HG02943 (cell line): ENCODE results near the gene MT1E.
"Not testable (repeated sequence)": the region's sequence is repeated elsewhere in the genome, so short reads cannot be mapped to it uniquely, and the experiment has no call there.

Experiments
- ATAC-seq: cut with Tn5 transposase; IDR thresholded peaks from one replicate; pipeline ENCODE4 v1.9.1; 2021; ENCODE audit warnings: mild to moderate bottlenecking, low read depth, moderate library complexity; ENCODE audit not compliant: unreplicated experiment

MT1E gene

DNA sequence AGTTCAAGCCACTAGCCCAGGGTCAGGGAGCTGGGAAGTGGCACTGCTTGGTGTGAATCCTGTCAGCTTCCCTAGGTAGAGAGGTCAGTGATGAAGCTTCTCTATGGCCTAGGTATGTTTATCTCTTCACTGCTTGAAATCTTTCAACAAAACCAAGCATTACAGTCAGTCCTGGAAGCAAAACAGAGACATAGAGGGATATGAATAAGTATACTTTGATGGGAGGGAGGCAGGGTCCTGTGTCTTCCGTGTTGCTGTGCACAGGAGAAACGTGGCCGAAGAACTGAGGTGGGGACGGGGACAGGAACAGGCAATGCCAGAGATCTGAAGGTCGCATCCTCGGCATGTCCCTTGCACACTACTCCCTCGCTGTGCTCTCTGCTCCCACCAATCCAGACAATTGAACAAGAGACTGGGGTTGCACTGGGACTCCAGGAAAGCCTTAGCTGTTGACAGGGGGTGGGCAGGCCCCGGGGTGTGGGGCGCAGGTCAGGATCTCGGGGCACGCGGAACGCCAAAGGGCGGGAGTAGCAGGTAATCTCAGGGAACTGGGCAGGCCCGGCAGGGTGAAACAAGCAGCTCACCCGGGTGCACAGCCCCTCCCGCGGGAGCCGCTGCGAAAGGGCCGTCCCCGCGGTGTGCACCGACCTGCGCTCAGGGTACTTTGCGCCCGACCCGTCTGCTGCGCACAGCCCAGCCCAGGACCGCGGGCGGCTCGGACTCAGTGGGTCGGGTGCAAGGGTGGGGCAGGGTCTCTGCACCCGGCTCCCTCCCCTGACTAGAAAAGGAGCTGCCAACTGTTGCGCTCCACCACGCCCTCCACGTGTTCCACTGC is 43.6 kb downstream of the MT1E start, which contains the start of gene MT1H:
Gene MT1H, plus strand, starts transcription at position 810 of the 835 bp plus-strand sequence. CDS start 71 bp downstream, outside the sequence.
- no peak for ATAC-seq

DNA sequence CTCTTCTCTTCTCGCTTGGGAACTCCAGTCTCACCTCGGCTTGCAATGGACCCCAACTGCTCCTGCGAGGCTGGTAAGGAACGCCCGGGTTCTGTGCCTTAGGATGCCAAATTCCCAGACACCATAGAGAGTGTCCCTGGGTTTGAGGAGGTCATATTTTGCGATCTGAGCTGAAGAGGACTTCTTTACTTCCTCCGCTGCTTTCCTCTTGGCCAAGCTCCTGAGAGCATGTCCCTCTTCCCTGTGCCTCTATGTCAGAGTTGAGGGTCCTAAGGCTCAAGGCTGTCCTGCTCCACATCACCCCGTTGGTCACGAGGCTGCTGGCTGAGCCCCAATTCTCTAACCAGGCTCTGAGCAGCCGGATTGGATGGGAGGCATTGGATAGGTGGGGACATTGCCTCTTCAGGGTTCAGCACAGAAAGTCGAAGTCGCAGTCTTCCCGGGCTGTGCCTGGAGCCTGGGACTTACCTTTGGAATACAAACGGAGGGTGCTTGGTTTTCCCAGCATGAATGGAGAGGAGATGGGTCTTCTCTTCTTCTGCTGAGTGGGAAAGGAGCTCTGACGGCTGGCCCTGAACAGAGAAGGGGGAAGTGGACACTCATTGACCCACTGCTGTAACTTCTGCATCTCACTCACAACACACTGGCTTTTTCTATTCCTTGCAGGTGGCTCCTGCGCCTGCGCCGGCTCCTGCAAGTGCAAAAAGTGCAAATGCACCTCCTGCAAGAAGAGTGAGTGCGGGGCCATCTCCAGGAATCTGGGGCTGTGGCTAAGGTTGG is 44.4 kb downstream of the MT1E start:
- ATAC-seq: no peak

DNA sequence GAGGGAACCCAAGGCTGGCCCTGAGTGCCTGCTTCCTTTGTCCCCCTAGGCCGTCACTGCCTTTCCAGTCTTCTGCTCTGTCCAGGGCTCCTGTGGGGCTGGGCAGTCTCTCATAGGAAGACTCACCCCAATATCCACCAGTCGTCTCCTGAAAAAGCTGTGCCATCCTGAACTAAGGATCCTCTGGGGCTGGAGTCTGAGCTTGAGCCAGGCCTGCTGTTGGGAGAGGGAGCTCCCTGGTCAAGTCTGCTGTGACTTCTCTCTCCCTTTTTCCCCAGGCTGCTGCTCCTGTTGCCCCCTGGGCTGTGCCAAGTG is 45.0 kb downstream of the MT1E start:
- no peak for ATAC-seq

DNA sequence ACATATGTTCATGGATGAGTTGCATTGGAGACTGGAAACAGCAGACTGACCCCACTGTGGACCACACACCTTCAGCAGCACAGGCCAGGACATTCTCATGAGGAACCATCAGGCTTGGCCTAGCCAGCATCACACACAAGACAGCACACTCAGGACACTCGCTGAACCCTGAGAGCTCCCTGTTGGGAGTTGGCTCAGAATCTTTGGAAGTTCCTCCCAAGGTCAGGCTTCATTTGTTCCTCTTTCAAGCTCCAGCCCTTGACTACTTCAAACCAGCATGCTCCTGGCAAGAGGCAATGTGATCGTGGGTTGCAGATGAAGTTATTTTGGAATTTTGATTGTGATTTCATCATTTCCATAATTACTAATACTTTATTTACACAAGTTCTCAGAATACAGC is 46.1 kb downstream of the MT1E start:
- ATAC-seq: not testable (repeated sequence)

DNA sequence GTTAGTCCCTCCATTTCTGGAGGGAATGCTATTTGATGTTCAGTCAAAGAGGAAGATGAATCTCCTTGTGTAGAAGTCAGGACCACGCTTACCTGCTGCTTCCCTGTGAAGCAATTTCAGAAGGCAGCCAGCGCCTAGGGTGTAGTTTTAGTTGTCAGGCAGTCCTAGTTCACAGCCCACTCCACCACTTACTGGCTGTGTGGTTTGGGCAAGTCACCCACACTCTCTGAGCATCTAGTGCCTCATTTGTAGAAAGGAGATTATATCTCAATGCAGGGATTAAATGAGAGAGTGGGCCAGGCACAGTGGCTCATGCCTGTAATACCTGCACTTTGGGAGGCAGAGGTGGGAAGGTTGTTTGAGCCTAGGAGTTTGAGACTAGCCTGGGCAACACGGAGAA is 46.6 kb downstream of the MT1E start:
- ATAC-seq: not testable (repeated sequence)

DNA sequence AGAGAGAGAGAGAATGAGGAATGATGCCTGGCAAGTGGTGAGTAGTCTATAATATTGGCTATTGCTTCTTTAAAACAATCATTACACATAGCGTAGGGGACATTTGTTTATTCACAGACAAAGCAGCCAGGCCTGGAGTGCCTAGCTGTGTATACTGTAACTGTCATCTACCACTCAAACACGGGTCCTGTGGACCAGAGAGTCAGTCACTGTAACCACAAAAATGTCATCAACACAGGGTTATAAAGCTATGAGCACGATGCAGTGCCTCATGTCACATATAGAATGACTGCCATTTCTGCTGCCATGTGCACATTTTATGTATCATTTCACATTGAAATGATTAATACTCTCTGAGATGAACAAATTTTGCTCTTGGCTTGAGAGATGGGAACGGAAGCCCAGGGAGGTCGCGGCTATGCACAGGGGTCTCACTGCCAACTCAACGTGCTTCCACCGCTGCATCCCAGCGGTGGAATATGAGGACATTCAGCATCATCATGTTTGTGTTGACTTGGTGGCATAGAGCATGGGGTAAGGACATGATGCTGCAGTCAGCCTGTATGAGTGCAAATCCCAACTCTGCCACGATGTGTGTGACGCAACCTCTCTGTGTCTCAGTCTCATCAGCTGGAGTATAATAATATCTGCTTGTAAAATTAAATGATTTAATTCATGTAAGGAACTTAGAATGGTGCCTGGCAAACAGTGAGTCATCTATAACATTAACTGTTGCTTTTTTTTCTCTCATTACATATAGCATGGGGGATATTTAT is 47.4 kb downstream of the MT1E start:
- no peak for ATAC-seq

DNA sequence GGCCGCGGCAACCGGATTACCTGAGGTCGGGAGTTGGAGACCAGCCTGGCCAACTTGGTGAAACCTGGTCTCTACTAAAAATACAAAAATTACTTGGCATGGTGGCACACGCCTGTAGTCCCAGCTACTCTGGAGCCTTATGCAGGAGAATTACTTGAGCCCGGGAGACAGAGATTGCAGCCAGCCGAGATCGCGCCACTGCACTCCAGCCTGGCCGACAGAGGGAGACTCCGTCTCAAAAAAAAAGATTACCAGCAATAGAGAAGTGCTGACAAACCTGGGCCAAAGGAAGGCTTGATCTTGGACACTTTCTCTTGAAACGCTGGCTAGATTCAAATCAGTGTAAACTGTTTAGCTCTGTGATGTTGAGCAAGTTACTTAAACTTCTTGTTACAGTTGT is 48.3 kb downstream of the MT1E start:
- ATAC-seq: no peak

DNA sequence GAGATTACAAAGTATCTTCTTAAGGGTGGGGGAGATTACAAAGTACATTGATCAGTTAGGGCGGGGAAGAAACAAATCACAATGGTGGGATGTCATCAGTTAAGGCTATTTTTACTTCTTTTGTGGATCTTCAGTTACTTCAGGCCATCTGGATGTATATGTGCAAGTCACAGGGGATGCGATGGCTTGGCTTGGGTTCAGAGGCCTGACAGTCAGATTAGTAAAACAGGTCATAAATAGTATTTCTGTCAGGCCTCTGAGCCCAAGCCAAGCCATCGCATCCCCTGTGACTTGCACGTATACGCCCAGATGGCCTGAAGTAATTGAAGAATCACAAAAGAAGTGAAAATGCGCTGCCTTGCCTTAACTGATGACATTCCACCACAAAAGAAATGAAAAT is 49.0 kb downstream of the MT1E start:
- ATAC-seq: not testable (repeated sequence)

DNA sequence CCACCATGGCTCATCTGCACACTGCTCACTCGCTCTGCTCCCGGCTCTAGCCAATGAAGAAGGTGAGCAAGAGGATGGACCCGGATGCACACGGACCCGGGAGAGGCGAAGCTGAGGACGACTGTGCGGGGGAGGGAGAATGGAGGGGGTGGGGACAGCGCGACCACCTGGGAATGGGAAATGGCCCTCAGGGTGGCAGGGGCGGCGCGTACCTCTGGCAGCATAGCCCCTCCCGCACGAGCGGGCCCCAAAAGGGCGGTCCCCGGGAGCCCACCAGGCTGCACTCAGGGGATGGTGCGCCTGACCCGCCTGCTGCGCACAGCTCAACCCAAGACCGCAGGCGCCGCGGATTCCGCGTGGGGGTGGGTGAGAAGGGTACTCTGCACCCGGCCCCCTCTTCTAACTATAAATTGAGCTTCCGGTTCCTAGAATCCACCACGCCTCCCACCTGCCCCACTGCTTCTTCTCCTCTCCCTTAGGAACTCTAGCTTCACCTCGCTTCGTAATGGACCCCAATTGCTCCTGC is 50.2 kb downstream of the MT1E start:
- ATAC-seq: no peak
